ENCODE results near the gene IMPG2.

DNA sequence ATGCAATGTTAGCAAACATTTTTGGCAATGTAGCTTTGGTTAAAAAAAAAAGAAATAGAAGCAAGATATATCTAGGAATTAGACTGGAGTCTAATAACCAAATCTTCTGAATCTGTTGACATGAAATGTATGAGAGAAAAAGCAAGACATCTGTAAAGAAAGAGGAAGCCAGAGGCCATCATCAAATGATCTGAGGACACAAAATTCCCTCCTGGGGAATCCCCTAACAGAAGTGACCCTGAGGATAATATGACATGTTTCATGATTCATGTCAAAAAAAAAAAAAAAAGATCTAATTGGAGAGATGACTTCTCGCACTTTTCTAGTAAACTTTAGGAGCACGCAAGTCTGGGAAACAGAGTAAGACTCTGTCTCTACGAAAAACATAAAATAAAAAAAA is 70.9 kb downstream of the IMPG2 start:
- TF ChIP-seq, protein P1, sequence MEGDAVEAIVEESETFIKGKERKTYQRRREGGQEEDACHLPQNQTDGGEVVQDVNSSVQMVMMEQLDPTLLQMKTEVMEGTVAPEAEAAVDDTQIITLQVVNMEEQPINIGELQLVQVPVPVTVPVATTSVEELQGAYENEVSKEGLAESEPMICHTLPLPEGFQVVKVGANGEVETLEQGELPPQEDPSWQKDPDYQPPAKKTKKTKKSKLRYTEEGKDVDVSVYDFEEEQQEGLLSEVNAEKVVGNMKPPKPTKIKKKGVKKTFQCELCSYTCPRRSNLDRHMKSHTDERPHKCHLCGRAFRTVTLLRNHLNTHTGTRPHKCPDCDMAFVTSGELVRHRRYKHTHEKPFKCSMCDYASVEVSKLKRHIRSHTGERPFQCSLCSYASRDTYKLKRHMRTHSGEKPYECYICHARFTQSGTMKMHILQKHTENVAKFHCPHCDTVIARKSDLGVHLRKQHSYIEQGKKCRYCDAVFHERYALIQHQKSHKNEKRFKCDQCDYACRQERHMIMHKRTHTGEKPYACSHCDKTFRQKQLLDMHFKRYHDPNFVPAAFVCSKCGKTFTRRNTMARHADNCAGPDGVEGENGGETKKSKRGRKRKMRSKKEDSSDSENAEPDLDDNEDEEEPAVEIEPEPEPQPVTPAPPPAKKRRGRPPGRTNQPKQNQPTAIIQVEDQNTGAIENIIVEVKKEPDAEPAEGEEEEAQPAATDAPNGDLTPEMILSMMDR (IDR thresholded peaks at IDR 0.05; ENCODE audit: insufficient read depth, low read depth, low read length) = no peak
- TF ChIP-seq EZH2 (IDR thresholded peaks at IDR 0.05; ENCODE audit: insufficient read depth, low read length) = no peak

Measured in astrocyte (in vitro differentiated cells and primary cell).